Heart right ventricle (tissue), 16 donors: ENCODE measurements around the gene CCDC63. TPM values are rescaled to one million over a fixed set of nuclear protein-coding genes. Genes with fewer than 3 reads are reported as not detected.

Experiments used
- ATAC-seq, 8 donors: fragments of 200-7000 bp; cut with Tn5 transposase; one replicate each; pipeline ENCODE4 v1.9.1; 2020; ENCODE audit warnings: mild to moderate bottlenecking in 8 of 8, moderate library complexity in 8 of 8, moderate number of reproducible peaks in 1 of 8
- DNase-seq, 2 donors: peaks; one replicate each; pipeline ENCODE4 v3.0.0-alpha.2; 2020
- H3K27ac ChIP-seq, 10 donors: fragments of 200-600 bp; sonication (generic) in 2 of 10; one replicate each; pipeline versions ENCODE4 v1.5.0 to v1.8.0; 2020 to 2022; ENCODE audit warnings: mild to moderate bottlenecking in 3 of 10
- H3K27me3 ChIP-seq, 7 donors: fragments of 200-600 bp; one replicate each; pipeline ENCODE4 v1.8.0; 2021 to 2022; ENCODE audit warnings: mild to moderate bottlenecking in 2 of 7
- H3K36me3 ChIP-seq, 9 donors: fragments of 200-600 bp; sonication (generic) in 1 of 9; one replicate each; pipeline versions ENCODE4 v1.5.0 to v1.8.0; 2020 to 2022; ENCODE audit warnings: mild to moderate bottlenecking in 2 of 9
- H3K4me1 ChIP-seq, 9 donors: fragments of 200-600 bp; sonication (generic) in 1 of 9; one replicate each; pipeline versions ENCODE4 v1.5.0 to v1.8.0; 2020 to 2022; ENCODE audit warnings: mild to moderate bottlenecking in 4 of 9
- H3K4me3 ChIP-seq, 10 donors: fragments of 200-600 bp; sonication (generic) in 2 of 10; one replicate each; pipeline versions ENCODE4 v1.5.0 to v1.8.0; 2020 to 2022; ENCODE audit warnings: mild to moderate bottlenecking in 7 of 10, moderate library complexity in 2 of 10
- H3K9me3 ChIP-seq, 11 donors: fragments of 200-600 bp in 10 of 11; sonication (generic) in 2 of 11; one replicate each; pipeline versions ENCODE4 v1.5.0 to v1.8.0; 2013 to 2022; ENCODE audit warnings: mild to moderate bottlenecking in 2 of 11, control low read depth in 1 of 11, moderate library complexity in 1 of 11
- CTCF ChIP-seq, 9 donors: fragments of 200-600 bp; sonication (generic) in 2 of 9; IDR thresholded peaks; one replicate each; pipeline versions ENCODE4 v1.5.0 to v1.8.0; 2021 to 2022; ENCODE audit warnings: antibody characterized with exemption in 9 of 9, mild to moderate bottlenecking in 5 of 9, moderate library complexity in 1 of 9
- WGBS, 2 donors: extraction: QIAGEN DNeasy Blood & Tissue Kit; methylation state at CpG; one replicate each; pipeline ENCODE4 v1.1.7; 2013; ENCODE audit warnings: inconsistent platforms in 1 of 2; 5-methylcytosine and 5-hydroxymethylcytosine counted together
- intact Hi-C, 10 donors: fragments of 100-400 bp; cut with DNase I; formaldehyde crosslinking; loops; one replicate each; pipeline versions ENCODE4 v1.11.1 to v1.14.2; 2022
- polyA plus RNA-seq, 2 donors: library from polyadenylated mRNA; stranded (reverse); fragments of 200-250 nt; gene quantifications; one replicate each; pipeline ENCODE4 v1.2.3, GENCODE V29; 2013
- total RNA-seq, 10 donors: library from RNA; stranded (reverse); fragmentation: NEBNext Ultra II Directional in 3 of 10; extraction: Animal tissue kit (Norgen Biotek cat#: 25700) in 3 of 10; gene quantifications; one replicate each; pipeline versions ENCODE4 v1.2.1 to v1.2.4, GENCODE V29; 2021 to 2023
- donor health status: Arrhythmogenic right ventricular cardiomyopathy.
- donor health status: ischemic (EF 13 %, LVEDD 7.1; RV severe dilation, severe dysfunction).
- donor health status: healthy with polysubstance abuse.
- donor health status: DM: no; HTN: yes; CAD: no.
- donor health status: DM: no; HTN: no; CAD: no.
- donor health status: ischemic (EF 25% LVEDD 6.9; RV normal size, moderate dysfunction).
- donor health status: ischemic (EF 25% LVEDD 5.7; RV mildly dilated, moderate dysfunction).
- donor health status: healthy.
- donor health status: DM: yes; HTN: yes; CAD: no.
- donor health status: Ischemic cardiomyopathy.
- donor health status: ischemic (EF 35%, LVEDD 5.7; RV mildly dilated, moderate dysfunction).
- donor health status: nonischemic (EF 11% LVEDD 7.7; RV severe dilation, severe dysfunction).
- donor health status: DM: yes; HTN: yes; CAD: no.
- donor health status: PGD.
- donor health status: ischemic (EF 29% LVEDD 5.4; RV normal size, mild dysfunction).
- donor health status: nonischemic (EF 23%, LVEDD 6.1; RV moderate dilation, normal function).

Gene CCDC63
- total and polyA plus RNA-seq, 12 donors, result not detected

GRCh38 chr12:110872100-110872499 is 25.3 kb downstream of the CCDC63 start:
- H3K4me1 ChIP-seq, result peaks cover 0 to 8% (median 0%) of the 10 kb centered on the region in 9 donors
- no peak for DNase-seq
- intact Hi-C loops, result no loop called here
- no peaks in the 10 kb centered on the region for H3K36me3 ChIP-seq
- ATAC-seq, result no peak
- no peak for TF ChIP-seq CTCF (IDR thresholded peaks at IDR 0.05)
- no peak overlapping the region for H3K4me3 ChIP-seq
- no peaks in the 10 kb centered on the region for H3K27me3 ChIP-seq
- H3K9me3 ChIP-seq, result peaks cover 0 to 4% (median 0%) of the 10 kb centered on the region in 11 donors
- WGBS, 2 donors, result 59 to 74% methylated on average over 4 of the region's 4 CpGs
- H3K27ac ChIP-seq, result no peak overlapping the region

GRCh38 chr12:110874351-110874750 is 27.6 kb downstream of the CCDC63 start:
- WGBS, 2 donors, result 80 to 88% methylated on average over 2 of the region's 2 CpGs
- ATAC-seq (no peak), DNase-seq (no peak)
- no peak overlapping the region for H3K4me3 ChIP-seq
- H3K27me3 ChIP-seq, result no peaks in the 10 kb centered on the region
- H3K4me1 ChIP-seq, result peaks cover 0 to 10% (median 0%) of the 10 kb centered on the region in 9 donors
- H3K36me3 ChIP-seq, result no peaks in the 10 kb centered on the region
- intact Hi-C loops, result no loop called here
- no peak for TF ChIP-seq CTCF (IDR thresholded peaks at IDR 0.05)
- peaks cover 0 to 4% (median 0%) of the 10 kb centered on the region in 11 donors for H3K9me3 ChIP-seq
- H3K27ac ChIP-seq, result no peak overlapping the region

- H3K27me3 ChIP-seq, result no peaks in the 10 kb centered on the region
- H3K9me3 ChIP-seq, result peaks cover 0 to 8% (median 0%) of the 10 kb centered on the region in 11 donors
- ATAC-seq (no peak), DNase-seq (no peak)
- intact Hi-C loops, result no loop called here
- TF ChIP-seq CTCF (IDR thresholded peaks at IDR 0.05), result no peak
- H3K4me3 ChIP-seq, result no peak overlapping the region
- H3K36me3 ChIP-seq, result no peaks in the 10 kb centered on the region
- H3K4me1 ChIP-seq, result peaks cover 0 to 10% (median 0%) of the 10 kb centered on the region in 9 donors
- H3K27ac ChIP-seq, result no peak overlapping the region
Observed at GRCh38 chr12:110874781-110875180, 28.0 kb downstream of the CCDC63 start.

GRCh38 chr12:110880651-110881050 is 33.9 kb downstream of the CCDC63 start:
- no peak overlapping the region for H3K4me3 ChIP-seq
- WGBS, 2 donors, result 83 to 93% methylated on average over 2 of the region's 2 CpGs
- H3K36me3 ChIP-seq, result no peaks in the 10 kb centered on the region
- TF ChIP-seq CTCF (IDR thresholded peaks at IDR 0.05), result no peak
- DNase-seq (no peak), ATAC-seq (no peak)
- H3K27ac ChIP-seq, result no peak overlapping the region
- H3K27me3 ChIP-seq, result no peaks in the 10 kb centered on the region
- intact Hi-C loops, result loop anchor here in 7 of 10 donors (5.0 to 10.0 kb wide), 9 partner anchors 136 to 776 kb away; partner anchors contain the start of genes TCTN1 (in 3 of the 7), ARPC3 (in 2 of the 7), PPP1CC (in 2 of the 7) and FAM216A (in 1 of the 7)
- peaks cover 0 to 6% (median 0%) of the 10 kb centered on the region in 11 donors for H3K9me3 ChIP-seq
- peaks cover 0 to 16% (median 5%) of the 10 kb centered on the region in 9 donors for H3K4me1 ChIP-seq
